SK-N-SH (cell line): ENCODE measurements around the gene THADA. TPM values are rescaled to one million over a fixed set of nuclear protein-coding genes. Genes with fewer than 3 reads are reported as not detected.

Source experiments
- CTCF ChIA-PET: fragments of 300-600, 350-600 bp; formaldehyde crosslinking; extraction: SDS; loops from one replicate; lab custom pipeline; 2021; lab: Yijun Ruan, JAX
- POLR2A ChIA-PET: fragments of 350-600 bp; sonication (Branson Sonifier 250); formaldehyde crosslinking; extraction: SDS; loops from one replicate; lab custom pipeline; 2020; ENCODE audit warnings: antibody characterized with exemption, inconsistent platforms; lab: Yijun Ruan, JAX
- DNase-seq: peaks from one replicate; pipeline ENCODE4 v3.0.0; 2012
- H2AFZ ChIP-seq: fragments of 200-600 bp; sonication (generic); 2 replicates; pipeline ENCODE4 v1.8.1; 2016; ENCODE audit warnings: antibody characterized with exemption, mild to moderate bottlenecking, low read depth
- H3F3A ChIP-seq: fragments of 200-600 bp; sonication (generic); replicated peaks from 2 replicates; pipeline ENCODE3; 2016; ENCODE audit warnings: antibody characterized with exemption, mild to moderate bottlenecking; ENCODE audit not compliant: insufficient read depth
- H3K27ac ChIP-seq, 2 experiments: fragments of 200-500 bp in 1 of 2; fragments of 200-600 bp in 1 of 2; sonication (Bioruptor generic) in 1 of 2; sonication (generic), shearing (Covaris generic) in 1 of 2; 2 replicates each; pipeline versions ENCODE4 v1.5.1 to v1.6.1; 2014 to 2016; ENCODE audit warnings: low read depth in 2 of 2, inconsistent platforms in 1 of 2, low read length in 1 of 2, mild to moderate bottlenecking in 1 of 2, mixed read lengths in 1 of 2
- H3K27me3 ChIP-seq: fragments of 200-600 bp; sonication (generic), shearing (Covaris generic); 2 replicates; pipeline ENCODE4 v1.6.1; 2016; ENCODE audit warnings: mixed run types; ENCODE audit not compliant: insufficient read depth
- H3K36me3 ChIP-seq, 2 experiments: fragments of 200-500 bp in 1 of 2; fragments of 200-600 bp in 1 of 2; sonication (Bioruptor generic) in 1 of 2; sonication (generic) in 1 of 2; replicated peaks in 1 of 2; 2 replicates each; pipeline versions ENCODE3 to v1.5.1; 2014 to 2016; ENCODE audit warnings: low read length in 1 of 2, mild to moderate bottlenecking in 1 of 2; ENCODE audit not compliant: insufficient read depth in 2 of 2, control insufficient read depth in 1 of 2
- H3K4me1 ChIP-seq, 2 experiments: fragments of 200-500 bp in 1 of 2; fragments of 200-600 bp in 1 of 2; sonication (Bioruptor generic) in 1 of 2; sonication (generic), shearing (Covaris generic) in 1 of 2; 2 replicates each; pipeline versions ENCODE4 v1.5.1 to v1.6.1; 2014 to 2016; ENCODE audit warnings: low read depth in 1 of 2, low read length in 1 of 2, mixed run types in 1 of 2; ENCODE audit not compliant: insufficient read depth in 2 of 2, control insufficient read depth in 1 of 2
- H3K4me2 ChIP-seq: fragments of 200-600 bp; sonication (generic), shearing (Covaris generic); 2 replicates; pipeline ENCODE4 v1.6.1; 2017; ENCODE audit warnings: mixed run types
- H3K4me3 ChIP-seq, 2 experiments: fragments of 200-500 bp in 1 of 2; fragments of 200-600 bp in 1 of 2; sonication (Bioruptor generic) in 1 of 2; sonication (generic), shearing (Covaris generic) in 1 of 2; 2 replicates each; pipeline versions ENCODE4 v1.5.1 to v1.8.1; 2014 to 2016; ENCODE audit warnings: low read depth in 2 of 2, inconsistent platforms in 1 of 2, low read length in 1 of 2, mild to moderate bottlenecking in 1 of 2, mixed read lengths in 1 of 2, moderate library complexity in 1 of 2
- H3K79me2 ChIP-seq: fragments of 200-600 bp; sonication (generic); 2 replicates; pipeline ENCODE4 v1.8.1; 2017; ENCODE audit warnings: mild to moderate bottlenecking; ENCODE audit not compliant: insufficient read depth
- H3K9ac ChIP-seq: fragments of 200-600 bp; sonication (generic); 2 replicates; pipeline ENCODE4 v1.6.1; 2017; ENCODE audit warnings: mixed run types
- H3K9me2 ChIP-seq: fragments of 200-600 bp; sonication (generic); 2 replicates; pipeline ENCODE4 v1.6.1; 2017; ENCODE audit warnings: mixed run types
- H3K9me3 ChIP-seq: fragments of 200-600 bp; sonication (generic); 2 replicates; pipeline ENCODE4 v1.6.1; 2017; ENCODE audit warnings: mixed run types, mild to moderate bottlenecking, moderate library complexity
- H4K20me1 ChIP-seq: fragments of 200-600 bp; sonication (generic); 2 replicates; pipeline ENCODE4 v1.6.1; 2017; ENCODE audit warnings: mild to moderate bottlenecking, mixed run types; ENCODE audit not compliant: insufficient read depth
- ELF1 ChIP-seq: IDR thresholded peaks from 2 replicates; pipeline ENCODE4 v1.4.0; 2012
- EP300 ChIP-seq, 2 experiments: IDR thresholded peaks; 2 replicates each; pipeline versions ENCODE4 v1.4.0 to v1.6.1; 2012; ENCODE audit warnings: borderline replicate concordance in 1 of 2, low read depth in 1 of 2, low read length in 1 of 2
- EZH2phosphoT487 ChIP-seq: fragments of 200-600 bp; sonication (generic); IDR thresholded peaks from 2 replicates; pipeline ENCODE4 v1.6.1; 2017; ENCODE audit warnings: low read depth, mixed run types, mild to moderate bottlenecking, antibody characterized with exemption, moderate library complexity, borderline replicate concordance
- FOSL2 ChIP-seq: IDR thresholded peaks from 2 replicates; pipeline ENCODE4 v1.4.0; 2012; ENCODE audit warnings: low read depth, mild to moderate bottlenecking, moderate library complexity, borderline replicate concordance
- FOXM1 ChIP-seq: IDR thresholded peaks from 2 replicates; pipeline ENCODE4 v1.4.0; 2012; ENCODE audit warnings: low read depth, mild to moderate bottlenecking
- GABPA ChIP-seq: IDR thresholded peaks from 2 replicates; pipeline ENCODE4 v1.4.0; 2012; ENCODE audit warnings: low read depth, mild to moderate bottlenecking
- IRF3 ChIP-seq: fragments of 150-350 bp; IDR thresholded peaks from 2 replicates; pipeline ENCODE4 v1.6.1; 2016; ENCODE audit warnings: mild to moderate bottlenecking, low read depth, low read length
- JUND ChIP-seq: IDR thresholded peaks from 2 replicates; pipeline ENCODE4 v1.4.0; 2012
- MEF2A ChIP-seq: IDR thresholded peaks from 2 replicates; pipeline ENCODE4 v1.4.0; 2012; ENCODE audit warnings: low read depth, borderline replicate concordance
- MXI1 ChIP-seq: IDR thresholded peaks from 2 replicates; pipeline ENCODE4 v1.6.1; 2012; ENCODE audit warnings: mild to moderate bottlenecking, low read depth, low read length, improper control_type of control experiment
- RAD21 ChIP-seq: IDR thresholded peaks from 2 replicates; pipeline ENCODE4 v1.6.1; 2012; ENCODE audit warnings: mild to moderate bottlenecking, low read length
- RCOR1 ChIP-seq: fragments of 150-350 bp; IDR thresholded peaks from 2 replicates; pipeline ENCODE4 v1.6.1; 2017; ENCODE audit warnings: antibody characterized with exemption, low read length
- RFX5 ChIP-seq: IDR thresholded peaks from 2 replicates; pipeline ENCODE4 v1.6.1; 2012; ENCODE audit warnings: mild to moderate bottlenecking, improper control_type of control experiment, low read length
- SIN3A ChIP-seq: IDR thresholded peaks from 2 replicates; pipeline ENCODE4 v1.6.1; 2012; ENCODE audit warnings: low read depth, mild to moderate bottlenecking, low read length, moderate library complexity, borderline replicate concordance
- SMC3 ChIP-seq: IDR thresholded peaks from 2 replicates; pipeline ENCODE4 v1.6.1; 2012; ENCODE audit warnings: low read depth, low read length, improper control_type of control experiment
- TCF12 ChIP-seq: IDR thresholded peaks from 2 replicates; pipeline ENCODE4 v1.4.0; 2012
- TEAD4 ChIP-seq: IDR thresholded peaks from 2 replicates; pipeline ENCODE4 v1.4.0; 2012; ENCODE audit warnings: mild to moderate bottlenecking, borderline replicate concordance; ENCODE audit not compliant: insufficient read depth
- USF2 ChIP-seq: fragments of 150-350 bp; IDR thresholded peaks from 2 replicates; pipeline ENCODE4 v1.6.1; 2017; ENCODE audit warnings: antibody characterized with exemption, low read length, low read depth, borderline replicate concordance
- ZBTB33 ChIP-seq: IDR thresholded peaks from 2 replicates; pipeline ENCODE4 v1.4.0; 2012; ENCODE audit warnings: low read depth, borderline replicate concordance
- WGBS: methylation state at CpG from one replicate; pipeline ENCODE4 v1.1.6; 2017; ENCODE audit warnings: low lambda C conversion rate; 5-methylcytosine and 5-hydroxymethylcytosine counted together
- polyA plus RNA-seq, 3 experiments: library from polyadenylated mRNA; depleted of rRNA; stranded (reverse); fragments of >200 nt; gene quantifications; 2 replicates each; pipeline ENCODE4 v1.2.3, GENCODE V29; 2012
- TF ChIP-seq, protein P1 (sequence below): IDR thresholded peaks from 2 replicates; pipeline ENCODE4 v1.4.0; 2012; ENCODE audit warnings: low read depth, borderline replicate concordance
- TF ChIP-seq, protein P2 (sequence below): fragments of 200-600 bp; sonication (generic); IDR thresholded peaks from 2 replicates; pipeline ENCODE4 v1.6.1; 2017; ENCODE audit warnings: antibody characterized with exemption, mild to moderate bottlenecking, moderate library complexity

The THADA gene
- polyA plus RNA-seq, 1 of the 3 experiments (the other 2 are of a cell fraction), result 25.6 TPM

DNA sequence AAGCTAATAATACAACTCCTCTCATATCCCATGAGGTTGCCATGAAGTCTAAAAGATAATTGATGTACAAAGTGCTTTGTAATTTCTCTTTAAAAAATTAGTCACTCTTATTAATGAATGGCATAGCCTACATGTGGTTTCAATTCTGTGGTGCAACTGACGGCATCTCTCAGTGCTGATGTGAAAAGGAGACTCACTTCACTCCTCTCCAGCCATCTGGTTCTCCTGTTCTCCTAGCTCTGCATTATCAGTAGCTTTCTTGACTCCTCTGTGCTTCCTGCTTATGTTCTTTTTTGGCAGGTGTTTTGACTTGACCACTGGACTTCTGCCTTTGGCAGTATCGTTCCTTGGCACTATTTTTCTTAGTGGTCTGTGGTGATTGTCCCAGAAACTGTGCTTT lies 234.6 kb downstream of the THADA start:
- Histone ChIP-seq H3F3A (peaks cover 7% of the 10 kb centered on the region), H3K9ac (no peak overlapping the region), H3K27ac (peak overlapping the region in 1 of 2 experiments; percentile 11; a peak in 2 of 4 replicates), H3K4me2 (no peak overlapping the region), H3K36me3 (no peaks in the 10 kb centered on the region), H3K9me2 (no peaks in the 10 kb centered on the region), H3K4me3 (no peak overlapping the region), H3K4me1 (peaks cover 0 to 11% of the 10 kb centered on the region in 2 experiments; a peak in 3 of 4 replicates), H3K79me2 (no peaks in the 10 kb centered on the region), H3K27me3 (no peaks in the 10 kb centered on the region), H4K20me1 (no peaks in the 10 kb centered on the region), H2AFZ (no peak overlapping the region), H3K9me3 (no peaks in the 10 kb centered on the region)
- ChIA-PET POLR2A (interaction anchor here (0.6 kb wide), 1 partner anchor 37 kb away, joined by 4 read pairs; no protein-coding TSS in a partner anchor), CTCF (interaction anchor here (1.5 to 1.6 kb wide), 3 partner anchors 10 to 60 kb away, joined by 3 to 5 read pairs (median 4); no protein-coding TSS in a partner anchor)
- 40% methylated on average over 2 of the region's 2 CpGs for WGBS
- DNase-seq, result no peak
- TF ChIP-seq TCF12, result peak; percentile 81
- TF ChIP-seq IRF3, result no peak
- TF ChIP-seq SIN3A, result no peak
- TF ChIP-seq GABPA, result no peak
- TF ChIP-seq EZH2phosphoT487, result no peak
- no peak for TF ChIP-seq TEAD4
- TF ChIP-seq EP300 (IDR thresholded peaks at IDR 0.05; ENCODE audit: borderline replicate concordance in 1 of 2, low read depth in 1 of 2, low read length in 1 of 2), result no peak; a peak in 1 of 4 replicates
- TF ChIP-seq RCOR1, result peak; percentile 30; the same call in 1 of the 2 replicates

- 81% methylated on average over 3 of the region's 3 CpGs for WGBS
- POLR2A ChIA-PET, result no interaction called here
- H4K20me1 ChIP-seq, result no peaks in the 10 kb centered on the region
- TF ChIP-seq MEF2A (no peak), SMC3 (no peak), RFX5 (no peak), RAD21 (no peak), USF2 (no peak), FOXM1 (no peak), ELF1 (no peak), TCF12 (no peak), RCOR1 (no peak), JUND (no peak), GABPA (no peak), FOSL2 (no peak), ZBTB33 (no peak), TEAD4 (no peak), MXI1 (no peak), EZH2phosphoT487 (no peak)
- TF ChIP-seq, protein P1, sequence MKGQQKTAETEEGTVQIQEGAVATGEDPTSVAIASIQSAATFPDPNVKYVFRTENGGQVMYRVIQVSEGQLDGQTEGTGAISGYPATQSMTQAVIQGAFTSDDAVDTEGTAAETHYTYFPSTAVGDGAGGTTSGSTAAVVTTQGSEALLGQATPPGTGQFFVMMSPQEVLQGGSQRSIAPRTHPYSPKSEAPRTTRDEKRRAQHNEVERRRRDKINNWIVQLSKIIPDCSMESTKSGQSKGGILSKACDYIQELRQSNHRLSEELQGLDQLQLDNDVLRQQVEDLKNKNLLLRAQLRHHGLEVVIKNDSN, result no peak
- TF ChIP-seq, protein P2, sequence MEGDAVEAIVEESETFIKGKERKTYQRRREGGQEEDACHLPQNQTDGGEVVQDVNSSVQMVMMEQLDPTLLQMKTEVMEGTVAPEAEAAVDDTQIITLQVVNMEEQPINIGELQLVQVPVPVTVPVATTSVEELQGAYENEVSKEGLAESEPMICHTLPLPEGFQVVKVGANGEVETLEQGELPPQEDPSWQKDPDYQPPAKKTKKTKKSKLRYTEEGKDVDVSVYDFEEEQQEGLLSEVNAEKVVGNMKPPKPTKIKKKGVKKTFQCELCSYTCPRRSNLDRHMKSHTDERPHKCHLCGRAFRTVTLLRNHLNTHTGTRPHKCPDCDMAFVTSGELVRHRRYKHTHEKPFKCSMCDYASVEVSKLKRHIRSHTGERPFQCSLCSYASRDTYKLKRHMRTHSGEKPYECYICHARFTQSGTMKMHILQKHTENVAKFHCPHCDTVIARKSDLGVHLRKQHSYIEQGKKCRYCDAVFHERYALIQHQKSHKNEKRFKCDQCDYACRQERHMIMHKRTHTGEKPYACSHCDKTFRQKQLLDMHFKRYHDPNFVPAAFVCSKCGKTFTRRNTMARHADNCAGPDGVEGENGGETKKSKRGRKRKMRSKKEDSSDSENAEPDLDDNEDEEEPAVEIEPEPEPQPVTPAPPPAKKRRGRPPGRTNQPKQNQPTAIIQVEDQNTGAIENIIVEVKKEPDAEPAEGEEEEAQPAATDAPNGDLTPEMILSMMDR, result no peak
Measured at GRCh38 chr2:43360137-43360536, 235.7 kb downstream of the THADA start.

More at GRCh38 chr2:43360137-43360536, 235.7 kb downstream of the THADA start:
- Histone ChIP-seq H3K4me3 (no peak overlapping the region), H3K4me1 (peaks cover 0 to 14% of the 10 kb centered on the region in 2 experiments; a peak in 3 of 4 replicates), H3K27ac (no peak overlapping the region), H3F3A (peaks cover 10% of the 10 kb centered on the region), H3K9me2 (no peaks in the 10 kb centered on the region), H3K27me3 (no peaks in the 10 kb centered on the region), H2AFZ (no peak overlapping the region), H3K4me2 (no peak overlapping the region), H3K36me3 (no peaks in the 10 kb centered on the region), H3K9me3 (no peaks in the 10 kb centered on the region), H3K9ac (no peak overlapping the region), H3K79me2 (no peaks in the 10 kb centered on the region)
- CTCF ChIA-PET, result interaction anchor here (1.0 to 2.3 kb wide), 6 partner anchors 9 to 132 kb away, joined by 3 to 7 read pairs (median 4); no protein-coding TSS in a partner anchor
- no peak for DNase-seq
